HG02943 (cell line): ENCODE results near the gene B3GNT5.

Experiments
- ATAC-seq: cut with Tn5 transposase; IDR thresholded peaks from one replicate; pipeline ENCODE4 v1.9.1; 2021; ENCODE audit warnings: mild to moderate bottlenecking, low read depth, moderate library complexity; ENCODE audit not compliant: unreplicated experiment

The B3GNT5 gene, protein sequence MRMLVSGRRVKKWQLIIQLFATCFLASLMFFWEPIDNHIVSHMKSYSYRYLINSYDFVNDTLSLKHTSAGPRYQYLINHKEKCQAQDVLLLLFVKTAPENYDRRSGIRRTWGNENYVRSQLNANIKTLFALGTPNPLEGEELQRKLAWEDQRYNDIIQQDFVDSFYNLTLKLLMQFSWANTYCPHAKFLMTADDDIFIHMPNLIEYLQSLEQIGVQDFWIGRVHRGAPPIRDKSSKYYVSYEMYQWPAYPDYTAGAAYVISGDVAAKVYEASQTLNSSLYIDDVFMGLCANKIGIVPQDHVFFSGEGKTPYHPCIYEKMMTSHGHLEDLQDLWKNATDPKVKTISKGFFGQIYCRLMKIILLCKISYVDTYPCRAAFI

DNA sequence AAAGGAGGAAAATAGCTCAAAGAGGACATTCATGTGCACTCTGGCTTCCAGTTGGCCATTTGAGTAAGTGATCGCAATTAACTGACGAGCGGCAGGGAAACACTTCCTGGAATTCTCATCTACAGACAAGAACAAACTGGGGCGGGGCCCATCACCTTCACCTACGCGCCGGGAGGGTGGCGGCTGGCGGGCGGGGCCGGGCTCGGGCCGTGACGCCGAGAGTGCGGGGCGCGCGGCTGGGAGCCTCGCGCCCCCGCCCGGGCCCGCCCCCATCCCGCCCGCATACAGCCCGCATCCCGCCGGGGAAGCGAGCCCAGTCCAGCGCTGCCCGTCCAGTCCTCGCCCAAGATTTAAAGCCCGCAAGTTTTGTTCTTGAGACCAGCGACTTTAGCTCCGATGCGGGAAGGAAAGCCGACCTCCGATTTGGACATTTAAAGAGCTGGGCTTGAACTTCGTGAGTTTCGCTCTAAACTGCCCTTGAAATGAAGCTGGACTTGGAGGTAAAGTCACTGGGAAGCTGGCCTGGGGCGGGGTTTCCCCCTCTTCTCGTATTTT, at the start of gene B3GNT5:
B3GNT5 (plus strand) TSS at position 281 of the 555 bp plus-strand sequence. CDS start 16,546 bp downstream, outside the sequence.
- no peak for ATAC-seq

DNA sequence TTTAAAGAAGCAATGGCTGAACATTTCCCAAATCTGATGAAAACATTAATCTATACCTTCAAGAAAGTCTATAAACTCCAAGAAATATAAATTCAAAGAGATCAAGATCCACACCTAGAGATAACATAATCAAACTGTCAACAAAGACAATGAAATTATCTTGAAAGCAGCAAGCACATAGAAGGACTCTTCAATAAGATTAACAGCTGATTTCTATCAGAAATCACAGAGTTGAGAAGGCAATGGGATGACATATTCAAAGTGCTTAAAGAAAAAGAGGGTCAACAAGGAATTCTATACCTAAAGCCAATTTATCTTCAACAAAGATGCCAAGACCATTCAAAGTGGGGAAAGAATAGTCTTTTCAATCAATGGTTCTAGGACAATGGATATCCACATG, 49.4 kb upstream of the B3GNT5 start:
- no peak for ATAC-seq

DNA sequence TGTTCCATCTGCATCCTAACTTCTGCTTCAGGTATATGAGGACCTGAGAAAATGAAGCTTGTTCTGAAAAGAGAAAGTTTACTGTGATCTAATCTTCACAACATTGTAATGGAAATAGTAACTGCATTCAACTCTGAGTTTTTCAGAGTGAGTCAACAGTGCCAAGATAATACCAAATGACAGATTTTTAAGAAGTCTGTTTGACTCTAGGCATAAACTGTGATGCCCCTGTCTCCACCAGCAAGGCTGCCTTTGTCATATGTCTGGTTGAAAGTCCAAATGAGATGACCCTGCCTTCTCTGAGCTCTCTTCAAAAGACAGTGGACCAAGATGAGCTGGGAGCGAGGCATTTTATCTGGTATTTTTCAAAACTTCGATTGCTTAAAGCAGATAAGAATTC, 44.8 kb upstream of the B3GNT5 start:
- no peak for ATAC-seq

DNA sequence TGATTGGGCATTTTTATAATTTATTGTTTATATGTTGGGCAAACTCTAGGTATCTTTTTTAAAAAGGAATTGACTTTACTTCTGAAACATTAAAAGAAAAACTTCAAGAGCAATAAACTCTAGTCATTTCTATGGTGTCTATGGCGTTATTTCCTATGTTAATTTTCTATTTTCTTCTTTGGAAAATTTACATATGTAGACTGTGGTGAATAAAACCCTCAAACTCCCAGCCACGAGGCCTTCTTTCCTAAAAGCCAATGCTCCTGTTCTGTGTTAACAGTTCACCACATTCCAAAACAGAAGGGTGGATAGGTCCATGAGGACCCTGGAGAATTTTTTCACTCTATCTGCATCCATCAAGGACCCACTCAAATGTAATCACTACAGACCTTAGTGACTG, 44.3 kb upstream of the B3GNT5 start:
- ATAC-seq = no peak

DNA sequence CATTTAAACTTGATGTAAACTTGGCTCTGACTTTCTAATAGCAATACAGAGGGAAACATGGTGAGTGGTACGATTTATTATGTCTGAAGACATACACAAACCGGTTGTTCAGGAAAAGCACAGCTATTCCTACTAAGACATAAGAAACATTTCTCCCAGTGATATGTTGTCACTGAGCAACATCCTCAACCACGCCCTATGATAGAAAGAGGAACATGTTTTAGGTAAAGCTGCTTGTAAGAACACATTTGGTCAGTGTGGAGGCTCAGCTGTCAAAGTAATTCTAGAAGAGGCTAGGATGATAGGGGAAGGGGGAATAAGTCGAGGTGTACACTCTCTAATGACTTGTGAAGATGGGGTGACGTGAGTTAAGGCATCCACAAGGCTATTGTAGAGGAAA, 42.7 kb upstream of the B3GNT5 start:
- no peak for ATAC-seq

DNA sequence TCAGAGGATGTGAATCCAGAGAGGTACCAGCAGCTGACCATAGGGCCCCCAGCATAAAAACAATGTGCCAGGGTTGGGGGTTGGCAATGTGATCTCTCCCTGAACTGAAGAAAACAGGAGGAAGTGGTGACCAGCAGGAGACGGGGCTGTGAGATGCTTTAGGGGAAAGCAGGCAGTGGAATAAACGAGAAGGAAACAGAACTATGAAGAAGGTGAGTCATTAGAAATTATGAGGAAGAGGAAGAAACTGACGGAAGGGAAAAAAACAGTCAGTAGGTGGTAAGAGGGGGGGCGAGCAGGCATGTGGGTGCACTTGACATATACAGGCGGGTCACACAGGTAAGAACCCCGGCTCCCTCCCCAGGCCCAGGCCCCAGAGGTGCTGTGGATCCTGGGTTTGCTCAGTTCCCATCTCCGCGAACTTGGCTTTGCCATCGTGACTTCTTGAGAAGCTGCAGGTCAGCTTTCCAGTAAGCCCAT, 42.2 kb upstream of the B3GNT5 start:
- no peak for ATAC-seq

DNA sequence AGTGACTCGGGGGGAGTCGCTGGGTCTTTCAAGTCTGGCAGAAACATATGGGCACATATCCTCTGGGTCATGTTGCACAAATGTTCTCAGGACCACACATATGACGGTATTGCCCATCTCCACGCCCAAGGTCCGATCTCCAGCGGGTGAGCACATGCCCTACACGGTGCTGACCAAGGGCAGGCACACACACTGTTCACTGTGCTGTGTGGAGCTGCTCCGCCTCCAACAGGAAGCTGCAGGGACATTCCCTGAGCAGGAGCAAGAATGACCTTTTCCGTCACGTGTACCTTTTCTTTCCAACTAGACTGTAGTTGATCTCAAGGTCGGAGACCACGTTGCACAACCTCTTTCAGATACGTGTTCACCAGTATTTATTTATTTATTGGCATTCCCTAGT, 41.7 kb upstream of the B3GNT5 start:
- ATAC-seq = no peak

DNA sequence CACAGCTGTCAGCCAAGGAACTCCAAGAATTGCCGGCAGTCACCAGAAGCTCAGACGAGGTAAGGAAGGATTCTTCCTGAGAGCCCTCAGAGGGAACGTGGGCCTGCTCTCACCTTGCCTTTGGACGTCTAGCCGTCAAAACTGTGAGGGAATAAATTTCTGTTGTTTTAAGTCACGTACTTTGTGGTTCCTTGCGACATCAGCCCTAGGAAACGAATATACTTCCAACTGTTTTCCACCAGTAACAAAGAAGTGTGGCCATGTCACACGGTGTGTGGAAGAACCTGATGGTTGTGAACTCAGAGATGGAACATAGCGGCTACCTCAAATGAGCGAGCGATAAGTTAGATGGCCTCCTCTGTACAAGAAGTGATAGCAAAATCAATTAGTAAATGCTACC, 41.0 kb upstream of the B3GNT5 start:
- no peak for ATAC-seq

DNA sequence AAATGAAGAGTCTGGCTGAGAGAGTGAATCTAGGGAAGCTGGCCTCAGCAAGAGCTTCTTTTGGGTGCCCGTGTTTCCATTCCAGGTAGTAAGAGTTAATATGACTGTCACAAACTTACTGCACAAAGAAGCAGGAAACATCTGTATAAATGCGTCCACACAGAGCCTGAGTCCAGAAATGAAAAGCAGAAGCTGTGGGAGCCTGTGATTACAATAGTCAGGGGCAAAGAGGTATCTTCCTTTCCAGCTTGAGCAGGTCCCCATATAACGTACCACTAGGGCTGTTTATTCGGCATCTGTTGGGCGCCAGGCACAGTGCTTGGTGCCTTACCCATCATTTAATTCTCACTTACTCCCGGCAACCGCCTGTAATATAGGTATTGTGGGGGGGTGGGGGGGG, 40.5 kb upstream of the B3GNT5 start:
- ATAC-seq = no peak

DNA sequence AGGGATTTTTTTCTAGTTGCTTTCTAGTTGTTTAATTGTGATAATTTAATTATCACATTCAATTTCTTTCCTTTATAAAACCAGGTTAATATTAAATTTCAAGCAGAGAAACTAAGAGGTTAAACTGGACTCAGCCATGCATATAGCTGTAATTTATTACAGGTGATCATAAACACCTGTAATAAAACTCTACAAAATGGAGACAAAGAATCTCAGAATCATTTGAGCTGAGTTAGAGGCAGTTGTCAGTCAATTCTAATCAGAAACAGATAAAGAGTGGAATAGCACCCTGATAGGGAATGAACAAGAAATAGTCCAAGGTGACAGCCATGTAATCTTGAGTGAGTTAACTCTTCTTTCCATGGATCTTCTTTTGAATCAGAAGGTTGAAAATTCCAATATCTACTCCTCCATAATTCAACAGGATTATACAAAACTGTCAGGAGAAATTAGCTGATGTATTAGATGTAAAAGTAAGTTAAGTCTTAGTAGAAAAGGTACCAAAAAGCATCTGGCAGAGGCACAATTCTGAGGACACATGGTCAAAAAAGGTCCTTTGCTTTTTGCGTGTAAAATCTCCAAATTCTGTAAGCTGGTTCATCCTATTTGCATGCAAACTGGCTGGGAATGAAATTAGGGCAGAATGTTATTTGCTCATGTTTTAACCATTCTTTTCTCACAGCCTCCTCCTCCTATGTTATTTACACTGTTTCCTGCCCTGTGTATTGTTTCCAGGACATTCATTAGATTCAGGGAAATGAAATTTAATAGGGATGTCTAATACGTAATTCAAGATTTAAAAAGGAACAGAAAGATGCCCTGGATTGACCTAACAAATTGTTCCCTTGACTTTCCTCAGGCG, 39.4 kb upstream of the B3GNT5 start:
- no peak for ATAC-seq

DNA sequence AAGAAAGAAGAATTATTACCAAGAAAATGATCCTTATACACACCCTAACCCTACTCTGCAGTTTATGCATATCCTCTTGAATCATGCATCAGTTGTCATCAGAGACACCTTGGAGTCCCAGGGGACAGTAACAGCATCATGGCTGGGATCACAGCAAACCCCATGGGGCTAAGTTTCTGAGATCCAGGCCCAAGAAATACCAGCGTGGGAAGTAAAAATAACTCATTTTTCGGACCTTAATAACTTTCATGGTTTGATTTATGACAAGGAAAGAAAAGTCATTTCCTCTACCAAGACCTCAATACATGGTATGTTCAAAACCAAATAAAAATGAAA, 38.8 kb upstream of the B3GNT5 start:
- no peak for ATAC-seq

DNA sequence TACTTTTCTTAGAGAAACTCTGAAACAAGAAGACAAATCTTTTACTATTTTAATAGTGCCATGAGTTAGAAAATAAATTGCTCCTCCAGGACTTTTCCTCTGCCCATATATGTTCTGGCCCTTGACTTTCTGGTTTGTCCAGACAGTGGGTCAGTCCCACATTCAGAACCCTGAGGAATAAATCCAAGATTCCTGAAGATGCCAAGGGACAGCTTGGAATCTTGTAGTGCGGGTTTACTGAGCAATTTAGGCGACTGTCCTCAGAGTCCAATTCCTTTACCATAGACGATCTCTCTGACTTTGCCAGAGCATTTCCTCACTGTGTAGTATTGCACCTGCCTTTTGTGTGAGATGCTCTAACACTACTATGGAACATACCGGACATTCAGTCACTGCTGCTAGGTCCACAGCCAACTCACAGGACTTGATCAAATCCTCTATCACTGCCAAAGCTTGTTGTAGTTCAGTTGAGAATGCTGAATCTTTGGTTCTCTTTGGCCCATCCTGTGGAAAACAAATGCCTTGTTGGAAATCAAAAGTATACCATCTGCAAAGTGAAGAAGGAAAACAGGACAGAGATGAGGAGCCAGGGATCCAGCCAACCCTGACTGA, 37.4 kb upstream of the B3GNT5 start:
- ATAC-seq = no peak

DNA sequence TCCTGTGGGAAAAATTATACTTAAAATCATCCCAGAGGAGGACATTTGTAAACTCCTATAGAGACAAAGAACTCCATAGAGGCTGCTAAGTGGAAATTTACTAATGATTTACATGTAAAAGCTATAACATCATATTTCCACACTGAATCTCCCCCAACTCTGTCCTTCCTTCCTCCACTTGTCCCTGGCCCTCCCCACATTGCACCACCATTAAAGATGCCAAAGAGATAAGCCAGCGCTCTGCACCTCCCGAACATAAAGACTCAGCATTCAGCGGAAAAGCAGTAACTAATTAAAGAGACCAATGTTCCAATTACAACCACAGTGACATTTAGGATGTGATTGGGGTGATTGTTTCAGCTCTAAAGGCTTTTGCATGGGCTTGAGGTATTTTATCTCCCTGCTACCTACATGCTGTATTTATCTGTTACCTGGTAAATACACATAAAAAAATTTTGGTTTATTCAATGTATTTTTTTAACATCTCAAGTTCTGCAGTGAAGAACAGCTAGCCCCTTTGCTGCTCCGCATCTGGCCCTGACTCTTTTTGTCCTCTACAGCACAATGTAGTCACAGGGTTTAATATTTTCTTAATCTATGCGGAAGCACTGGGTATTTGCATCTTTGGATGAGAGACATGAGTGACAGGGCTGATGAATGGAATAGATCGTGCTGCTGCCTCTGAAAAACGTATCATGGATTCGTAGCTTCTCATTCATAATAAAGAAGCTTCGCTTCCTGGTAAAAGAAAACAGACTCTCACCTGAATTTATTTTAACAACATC, 35.3 kb upstream of the B3GNT5 start:
- no peak for ATAC-seq

DNA sequence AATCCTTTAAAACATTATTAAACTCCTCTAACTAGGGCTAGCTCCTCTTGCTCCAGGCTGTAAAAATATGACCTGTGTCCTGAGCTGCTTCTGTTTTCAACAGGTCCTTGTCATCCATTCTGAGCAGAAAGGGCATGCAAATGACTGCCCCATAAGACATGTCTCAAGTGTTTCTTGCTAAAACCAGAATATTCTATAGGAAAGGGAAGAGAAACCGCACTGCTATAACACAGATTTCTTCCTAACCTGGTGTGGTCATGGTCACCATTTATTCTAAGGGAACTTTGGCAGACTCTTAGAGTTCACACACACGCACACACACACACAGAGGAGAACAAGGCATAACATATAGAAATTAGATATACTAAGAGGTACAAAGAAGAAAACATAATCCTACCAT, 34.2 kb upstream of the B3GNT5 start:
- ATAC-seq = no peak

DNA sequence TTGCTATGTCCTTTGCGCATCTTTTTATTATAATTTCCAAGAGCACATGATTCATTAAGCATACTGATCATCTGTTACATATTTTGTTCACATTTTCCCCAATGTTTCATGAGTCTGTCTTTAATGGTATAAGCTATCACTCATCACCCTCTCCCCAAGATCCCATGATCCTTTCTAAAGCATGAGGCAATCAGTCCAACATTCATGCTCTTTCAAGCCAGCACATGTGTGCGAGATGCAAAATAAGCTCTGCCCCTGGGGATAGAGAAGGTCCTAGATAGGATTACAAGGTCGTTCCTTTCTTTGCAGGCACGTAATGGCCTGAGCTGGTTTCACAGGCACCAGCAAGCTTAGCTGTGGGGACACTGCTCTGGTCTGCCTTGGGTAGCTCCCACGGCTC, 32.2 kb upstream of the B3GNT5 start:
- no peak for ATAC-seq

DNA sequence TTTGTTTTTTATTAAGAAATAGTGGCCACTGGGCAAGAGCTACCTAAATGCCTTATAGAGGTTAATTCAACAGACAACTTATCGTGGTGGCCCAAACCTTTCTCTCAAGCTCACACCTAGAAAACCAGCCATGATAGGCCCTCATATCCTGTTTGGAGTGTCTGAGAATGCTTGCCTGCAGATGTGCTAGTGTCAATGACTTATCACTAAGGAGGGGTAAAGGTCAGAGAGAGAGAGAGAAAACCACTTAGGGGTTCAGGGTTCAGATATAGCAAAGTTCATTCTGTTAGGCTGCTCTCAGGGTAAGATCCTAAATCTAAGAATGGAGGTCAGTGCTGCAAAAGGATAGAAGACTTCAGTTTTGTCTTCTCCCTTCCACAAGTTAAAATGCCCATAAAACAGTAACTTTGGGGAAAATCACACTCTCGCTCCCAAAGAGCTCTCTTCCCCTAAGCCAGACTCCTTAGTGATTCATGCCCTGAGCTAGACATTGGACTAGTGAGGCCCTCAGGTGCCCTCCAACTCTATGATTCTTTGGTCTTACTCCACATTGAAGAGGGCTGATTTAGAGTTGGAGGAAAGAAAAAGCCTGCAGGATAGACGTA, 30.3 kb upstream of the B3GNT5 start:
- no peak for ATAC-seq

DNA sequence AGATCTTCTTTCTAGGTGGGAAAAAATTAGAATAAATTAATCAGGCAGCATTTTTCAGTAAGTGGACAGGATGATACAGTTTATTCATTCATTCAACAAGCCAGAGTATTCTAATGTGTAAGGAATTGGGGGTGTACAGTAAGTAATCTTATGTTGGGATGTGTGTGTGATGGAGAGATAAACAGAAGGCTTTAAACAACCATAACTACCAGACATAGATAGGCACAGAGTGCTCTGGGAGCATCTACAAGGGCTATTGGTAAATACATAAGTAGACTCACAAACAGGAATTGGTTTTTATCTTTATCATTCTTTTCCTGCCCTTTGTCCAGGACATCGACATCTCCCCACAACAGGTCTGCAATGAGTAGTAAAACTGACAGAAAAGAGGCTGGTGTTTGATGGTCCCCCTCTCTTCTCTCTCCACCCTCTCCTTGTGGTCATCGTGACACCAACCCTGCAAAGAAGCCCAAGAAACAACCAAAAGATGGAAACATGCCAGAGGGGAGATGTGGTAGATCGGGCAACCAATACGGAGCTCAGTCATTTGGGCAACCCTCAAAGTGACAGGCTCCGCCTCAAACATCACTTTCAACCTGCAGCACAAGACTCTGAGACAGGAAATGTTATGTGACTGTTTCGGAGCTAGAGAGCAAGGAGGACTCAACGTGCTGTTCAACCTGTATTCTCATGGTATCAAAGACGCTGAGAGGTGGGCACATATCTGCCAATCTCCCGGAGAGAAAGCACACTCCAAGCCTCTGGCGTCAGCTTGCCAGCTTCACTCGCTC, 28.7 kb upstream of the B3GNT5 start:
- ATAC-seq = no peak

DNA sequence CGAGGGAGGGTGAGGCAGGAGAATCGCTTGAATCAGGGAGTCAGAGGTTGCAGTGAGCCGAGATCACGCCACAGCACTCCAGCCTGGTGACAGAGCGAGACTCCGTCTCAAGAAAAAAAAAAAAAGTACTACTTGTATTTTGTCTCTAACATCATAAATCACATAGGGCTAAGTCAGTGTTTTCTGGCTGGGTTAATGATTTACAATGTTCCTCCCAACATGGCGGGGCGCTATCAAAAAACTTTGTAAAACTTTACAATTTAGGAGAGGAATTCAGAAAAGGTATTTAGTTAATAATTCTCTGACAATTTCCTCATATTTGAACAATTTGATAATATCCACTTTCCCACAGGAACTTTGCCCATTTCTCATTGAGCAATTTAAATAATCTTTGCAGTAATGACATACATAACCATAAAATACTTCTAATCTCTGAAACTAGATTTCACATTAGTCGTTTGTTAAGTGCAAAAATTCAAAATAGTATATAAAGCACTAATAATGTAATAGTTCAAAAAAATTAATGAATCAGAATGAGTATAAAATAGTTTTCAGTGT, 26.6 kb upstream of the B3GNT5 start:
- ATAC-seq = no peak

DNA sequence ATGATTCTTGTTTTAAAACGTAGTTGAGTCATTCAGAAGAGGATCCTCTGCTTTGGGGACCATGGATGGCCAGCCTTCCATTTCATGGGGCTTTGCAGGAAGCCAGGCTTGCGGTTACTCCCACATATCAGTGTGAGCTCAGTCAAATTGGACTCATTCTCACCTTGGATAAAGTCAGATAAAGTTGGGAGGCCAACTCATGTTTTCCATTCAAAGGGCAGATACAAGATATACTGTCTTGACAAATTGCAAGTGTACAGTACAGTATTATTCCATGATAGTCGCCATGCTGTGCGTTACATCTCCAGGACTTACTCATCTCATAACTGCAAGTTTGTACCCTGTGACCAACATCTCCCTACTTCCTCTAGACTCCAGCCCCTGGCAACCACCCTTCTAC, 25.5 kb upstream of the B3GNT5 start:
- no peak for ATAC-seq
